ENCODE data around the gene FAM168A. TPM values are rescaled to one million over a fixed set of nuclear protein-coding genes. Genes with fewer than 3 reads are reported as not detected.

The FAM168A gene
- total and polyA plus RNA-seq, 9 of the 15 experiments (the other 6 are each of a cell fraction or from before 2014, with no cell fraction given), result 0.44 to 7.2 (median 2.9) TPM

DNA sequence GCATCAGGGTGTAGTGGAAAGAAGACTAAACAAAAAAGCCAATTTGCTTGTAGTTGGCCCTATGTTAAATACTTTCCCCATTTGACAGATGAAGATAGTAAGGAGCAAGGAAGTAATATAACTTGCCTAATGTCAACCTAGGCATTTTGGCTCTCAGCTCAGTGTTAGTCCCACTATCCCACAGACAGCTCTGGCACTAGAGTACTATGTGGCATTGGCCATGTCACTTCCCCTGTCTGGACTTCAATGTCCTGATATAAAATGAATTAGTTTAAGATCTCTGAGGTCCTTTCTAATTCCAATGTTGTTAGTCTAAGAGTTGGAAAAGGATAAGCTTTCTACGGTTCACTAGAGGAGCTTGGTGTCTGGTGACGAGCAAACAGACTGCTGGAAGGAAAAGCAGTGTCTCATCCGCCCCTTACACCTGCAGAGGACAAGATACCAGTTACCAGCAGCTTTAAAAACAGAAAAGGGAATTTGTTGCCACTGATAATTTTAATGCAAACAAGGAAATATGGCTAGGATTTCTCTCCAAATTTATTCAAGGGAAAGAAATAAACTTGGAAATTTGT is 129.2 kb downstream of the FAM168A start:
- in situ Hi-C loops (cut with MboI) (no loop called here), intact Hi-C loops (cut with micrococcal nuclease) (no loop called here)
- TF ChIP-seq ZNF146 (CRISPR knock-in tag; IDR thresholded peaks at IDR 0.05; ENCODE audit: unreplicated experiment) (no peak), ELF4 (CRISPR knock-in tag; IDR thresholded peaks at IDR 0.05) (no peak), EP400 (IDR thresholded peaks at IDR 0.05) (no peak)
- TF ChIP-seq, protein P1, sequence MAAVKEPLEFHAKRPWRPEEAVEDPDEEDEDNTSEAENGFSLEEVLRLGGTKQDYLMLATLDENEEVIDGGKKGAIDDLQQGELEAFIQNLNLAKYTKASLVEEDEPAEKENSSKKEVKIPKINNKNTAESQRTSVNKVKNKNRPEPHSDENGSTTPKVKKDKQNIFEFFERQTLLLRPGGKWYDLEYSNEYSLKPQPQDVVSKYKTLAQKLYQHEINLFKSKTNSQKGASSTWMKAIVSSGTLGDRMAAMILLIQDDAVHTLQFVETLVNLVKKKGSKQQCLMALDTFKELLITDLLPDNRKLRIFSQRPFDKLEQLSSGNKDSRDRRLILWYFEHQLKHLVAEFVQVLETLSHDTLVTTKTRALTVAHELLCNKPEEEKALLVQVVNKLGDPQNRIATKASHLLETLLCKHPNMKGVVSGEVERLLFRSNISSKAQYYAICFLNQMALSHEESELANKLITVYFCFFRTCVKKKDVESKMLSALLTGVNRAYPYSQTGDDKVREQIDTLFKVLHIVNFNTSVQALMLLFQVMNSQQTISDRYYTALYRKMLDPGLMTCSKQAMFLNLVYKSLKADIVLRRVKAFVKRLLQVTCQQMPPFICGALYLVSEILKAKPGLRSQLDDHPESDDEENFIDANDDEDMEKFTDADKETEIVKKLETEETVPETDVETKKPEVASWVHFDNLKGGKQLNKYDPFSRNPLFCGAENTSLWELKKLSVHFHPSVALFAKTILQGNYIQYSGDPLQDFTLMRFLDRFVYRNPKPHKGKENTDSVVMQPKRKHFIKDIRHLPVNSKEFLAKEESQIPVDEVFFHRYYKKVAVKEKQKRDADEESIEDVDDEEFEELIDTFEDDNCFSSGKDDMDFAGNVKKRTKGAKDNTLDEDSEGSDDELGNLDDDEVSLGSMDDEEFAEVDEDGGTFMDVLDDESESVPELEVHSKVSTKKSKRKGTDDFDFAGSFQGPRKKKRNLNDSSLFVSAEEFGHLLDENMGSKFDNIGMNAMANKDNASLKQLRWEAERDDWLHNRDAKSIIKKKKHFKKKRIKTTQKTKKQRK (IDR thresholded peaks at IDR 0.05; ENCODE audit: borderline replicate concordance, low read depth, low read length), result no peak
- no peak for FAIRE-seq
- ATAC-seq, result no peak
- H3K9me3 ChIP-seq (replicated peaks; ENCODE audit: control insufficient read depth, insufficient read depth, low read depth, low read length), result no peaks in the 10 kb centered on the region
- H3K4me2 ChIP-seq (ENCODE audit: insufficient read depth, low read length), result no peak overlapping the region
- DNase-seq (ENCODE audit: extremely low read depth in 1 of 4, low spot score in 3 of 4), result no peak
- POLR2A ChIA-PET, result interaction anchor here (0.6 to 1.3 kb wide), 3 partner anchors 11 to 95 kb away, joined by 3 to 4 read pairs (median 3); no protein-coding TSS in a partner anchor
- H2AFZ ChIP-seq (ENCODE audit: low read depth, low read length), result no peak overlapping the region
- no peaks in the 10 kb centered on the region for H3K36me3 ChIP-seq (ENCODE audit: control insufficient read depth, insufficient read depth, low read length)
- no TSS peak for BruUV-seq (replicated peaks)
- CTCF ChIA-PET (ENCODE audit: low intra/inter-chr PET ratio), result no interaction called here
- no peak overlapping the region for H3K9ac ChIP-seq (ENCODE audit: insufficient read depth in 1 of 2, low read depth in 2 of 2, low read length in 2 of 2)
- H3K27me3 ChIP-seq (ENCODE audit: control insufficient read depth in 2 of 2, insufficient read depth in 2 of 2, low read length in 2 of 2), result no peaks in the 10 kb centered on the region; a peak in 2 of 5 replicates
- H3K79me2 ChIP-seq (ENCODE audit: control insufficient read depth, insufficient read depth, low read length), result no peaks in the 10 kb centered on the region
- H3K27ac ChIP-seq (ENCODE audit: extremely low read depth, low read depth, low read length), result no peak overlapping the region
- H3K4me1 ChIP-seq (replicated peaks in 1 of 2; ENCODE audit: control insufficient read depth in 2 of 2, insufficient read depth in 2 of 2, low read length in 2 of 2), result peaks cover 0 to 8% of the 10 kb centered on the region in 2 experiments; a peak in 3 of 5 replicates
- WGBS (ENCODE audit: insufficient coverage, low coverage, missing lambda C conversion rate), result 30% methylated on average over 3 of the region's 3 CpGs
- no peaks in the 10 kb centered on the region; the same call in 1 of the 2 replicates for H4K20me1 ChIP-seq (replicated peaks; ENCODE audit: control insufficient read depth, insufficient read depth, low read length)
- no peaks in the 10 kb centered on the region for H3K9me1 ChIP-seq (ENCODE audit: control insufficient read depth, insufficient read depth, low read length)
- no peak overlapping the region for H3K4me3 ChIP-seq
